22Rv1 (cell line): ENCODE measurements around the gene ST3GAL5.

Experiments used
- H3K27ac ChIP-seq: fragments of 450-650 bp; 2 replicates; pipeline ENCODE4 v1.5.1; 2017
- ZFX ChIP-seq: fragments of 450-650 bp; IDR thresholded peaks from 2 replicates; pipeline ENCODE4 v1.6.1; 2017; ENCODE audit warnings: antibody characterized with exemption, borderline replicate concordance
- TF ChIP-seq, protein P1 (sequence below): fragments of 450-650 bp; IDR thresholded peaks from 2 replicates; pipeline ENCODE4 v1.5.1; 2017; ENCODE audit warnings: mild to moderate bottlenecking

Gene ST3GAL5

GRCh38 chr2:85788603-85789002 lies 100.2 kb downstream of the ST3GAL5 start:
- H3K27ac ChIP-seq: no peak overlapping the region
- TF ChIP-seq, protein P1, sequence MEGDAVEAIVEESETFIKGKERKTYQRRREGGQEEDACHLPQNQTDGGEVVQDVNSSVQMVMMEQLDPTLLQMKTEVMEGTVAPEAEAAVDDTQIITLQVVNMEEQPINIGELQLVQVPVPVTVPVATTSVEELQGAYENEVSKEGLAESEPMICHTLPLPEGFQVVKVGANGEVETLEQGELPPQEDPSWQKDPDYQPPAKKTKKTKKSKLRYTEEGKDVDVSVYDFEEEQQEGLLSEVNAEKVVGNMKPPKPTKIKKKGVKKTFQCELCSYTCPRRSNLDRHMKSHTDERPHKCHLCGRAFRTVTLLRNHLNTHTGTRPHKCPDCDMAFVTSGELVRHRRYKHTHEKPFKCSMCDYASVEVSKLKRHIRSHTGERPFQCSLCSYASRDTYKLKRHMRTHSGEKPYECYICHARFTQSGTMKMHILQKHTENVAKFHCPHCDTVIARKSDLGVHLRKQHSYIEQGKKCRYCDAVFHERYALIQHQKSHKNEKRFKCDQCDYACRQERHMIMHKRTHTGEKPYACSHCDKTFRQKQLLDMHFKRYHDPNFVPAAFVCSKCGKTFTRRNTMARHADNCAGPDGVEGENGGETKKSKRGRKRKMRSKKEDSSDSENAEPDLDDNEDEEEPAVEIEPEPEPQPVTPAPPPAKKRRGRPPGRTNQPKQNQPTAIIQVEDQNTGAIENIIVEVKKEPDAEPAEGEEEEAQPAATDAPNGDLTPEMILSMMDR: no peak
- TF ChIP-seq ZFX: no peak

- no peak overlapping the region for H3K27ac ChIP-seq
- TF ChIP-seq, protein P1: no peak
- no peak for TF ChIP-seq ZFX
Measured at GRCh38 chr2:85787981-85788340, 100.8 kb downstream of the ST3GAL5 start.

- TF ChIP-seq, protein P1: no peak
- TF ChIP-seq ZFX: no peak
- no peak overlapping the region for H3K27ac ChIP-seq
Measured at GRCh38 chr2:85787282-85787980, 101.4 kb downstream of the ST3GAL5 start.
